ENCODE results near the gene KRT4. TPM values are rescaled to one million over a fixed set of nuclear protein-coding genes. Genes with fewer than 3 reads are reported as not detected.

The KRT4 gene
- total RNA-seq, 3 donors from 2014 or later (not counting 1 experiment from before 2014, with no cell fraction given): not detected

- H3K4me1 Mint-ChIP-seq: peaks cover under 1 to 2% of the 10 kb centered on the region in 2 donors
Measured at GRCh38 chr12:52847335-52848102, 33.6 kb upstream of the KRT4 start.

GRCh38 chr12:52846356-52846970, 32.5 kb upstream of the KRT4 start:
- Histone ChIP-seq H3K9me3 (ENCODE audit: control insufficient read depth, insufficient read depth, low read length) (no peaks in the 10 kb centered on the region), H3K27me3 (ENCODE audit: control insufficient read depth, insufficient read depth, low read length) (no peaks in the 10 kb centered on the region), H3K36me3 (ENCODE audit: control insufficient read depth, insufficient read depth, low read length) (no peaks in the 10 kb centered on the region), H3K4me1 (ENCODE audit: control insufficient read depth, insufficient read depth, low read length) (peaks cover 4% of the 10 kb centered on the region), H3K4me3 (ENCODE audit: low read length) (no peak overlapping the region), H3K27ac (ENCODE audit: low read length) (no peak overlapping the region)
- Mint-ChIP-seq H3K27me3 (ENCODE audit: low read depth in 2 of 2) (peaks cover 7 to 11% of the 10 kb centered on the region in 2 donors), H3K4me3 (no peak overlapping the region), H3K27ac (no peak overlapping the region), H3K36me3 (no peaks in the 10 kb centered on the region), H3K9me3 (no peaks in the 10 kb centered on the region), H3K4me1 (peaks cover 5 to 7% of the 10 kb centered on the region in 2 donors)
- DNase-seq (no peak), ATAC-seq (no peak)
- no peak for TF ChIP-seq CTCF (IDR thresholded peaks at IDR 0.05)
- 83% methylated on average over 8 of the region's 8 CpGs for WGBS (ENCODE audit: insufficient coverage)
- intact Hi-C loops (cut with micrococcal nuclease): no loop called here

More at GRCh38 chr12:52847335-52848102, 33.6 kb upstream of the KRT4 start:
- WGBS (ENCODE audit: insufficient coverage): 88% methylated on average over 12 of the region's 12 CpGs
- Mint-ChIP-seq H3K4me3 (no peak overlapping the region), H3K36me3 (no peaks in the 10 kb centered on the region), H3K27me3 (ENCODE audit: low read depth in 2 of 2) (peaks cover 7 to 15% of the 10 kb centered on the region in 2 donors), H3K9me3 (no peaks in the 10 kb centered on the region), H3K27ac (no peak overlapping the region)
- no peak for TF ChIP-seq CTCF (IDR thresholded peaks at IDR 0.05)
- Histone ChIP-seq H3K4me3 (ENCODE audit: low read length) (no peak overlapping the region), H3K9me3 (ENCODE audit: control insufficient read depth, insufficient read depth, low read length) (no peaks in the 10 kb centered on the region), H3K27ac (ENCODE audit: low read length) (no peak overlapping the region), H3K27me3 (ENCODE audit: control insufficient read depth, insufficient read depth, low read length) (no peaks in the 10 kb centered on the region), H3K36me3 (ENCODE audit: control insufficient read depth, insufficient read depth, low read length) (no peaks in the 10 kb centered on the region), H3K4me1 (ENCODE audit: control insufficient read depth, insufficient read depth, low read length) (no peaks in the 10 kb centered on the region)
- ATAC-seq (no peak), DNase-seq (no peak)
- intact Hi-C loops (cut with micrococcal nuclease): no loop called here

GRCh38 chr12:52845946-52846345, 32.0 kb upstream of the KRT4 start:
- Histone ChIP-seq H3K27ac (ENCODE audit: low read length) (no peak overlapping the region), H3K9me3 (ENCODE audit: control insufficient read depth, insufficient read depth, low read length) (no peaks in the 10 kb centered on the region), H3K36me3 (ENCODE audit: control insufficient read depth, insufficient read depth, low read length) (no peaks in the 10 kb centered on the region), H3K4me3 (ENCODE audit: low read length) (no peak overlapping the region), H3K4me1 (ENCODE audit: control insufficient read depth, insufficient read depth, low read length) (peaks cover 4% of the 10 kb centered on the region), H3K27me3 (ENCODE audit: control insufficient read depth, insufficient read depth, low read length) (no peaks in the 10 kb centered on the region)
- no peak overlapping the region for H3K4me3 Mint-ChIP-seq
- H3K27me3 Mint-ChIP-seq (ENCODE audit: low read depth in 2 of 2): peaks cover 6 to 7% of the 10 kb centered on the region in 2 donors
- H3K27ac Mint-ChIP-seq: no peak overlapping the region
- DNase-seq: no peak
- no peaks in the 10 kb centered on the region for H3K9me3 Mint-ChIP-seq
- intact Hi-C loops (cut with micrococcal nuclease): no loop called here
- ATAC-seq: no peak
- 73% methylated on average over 1 of the region's 1 CpG for WGBS (ENCODE audit: insufficient coverage)
- no peak for TF ChIP-seq CTCF (IDR thresholded peaks at IDR 0.05)
- H3K36me3 Mint-ChIP-seq: no peaks in the 10 kb centered on the region
- peaks cover 5 to 7% of the 10 kb centered on the region in 2 donors for H3K4me1 Mint-ChIP-seq

Data from natural killer cell (primary cell).